Coronary artery (tissue), 2 donors: ENCODE data around the gene ANAPC16.

ENCODE experiments used
- DNase-seq: peaks from one replicate; pipeline ENCODE4 v3.0.0-alpha.2; 2017; ENCODE audit warnings: low spot score
- H3K27ac ChIP-seq, 2 donors: fragments of 200-600 bp; sonication (generic); one replicate each; pipeline ENCODE4 v1.5.1; 2016 to 2019
- H3K4me3 ChIP-seq: fragments of 200-600 bp; sonication (generic); 2 replicates; pipeline ENCODE4 v1.5.1; 2016; ENCODE audit warnings: mild to moderate bottlenecking, moderate library complexity
- TF ChIP-seq, protein P1 (sequence below): fragments of 200-600 bp; sonication (generic); IDR thresholded peaks from one replicate; pipeline ENCODE4 v1.5.1; 2019; ENCODE audit warnings: antibody characterized with exemption

ANAPC16 gene

DNA sequence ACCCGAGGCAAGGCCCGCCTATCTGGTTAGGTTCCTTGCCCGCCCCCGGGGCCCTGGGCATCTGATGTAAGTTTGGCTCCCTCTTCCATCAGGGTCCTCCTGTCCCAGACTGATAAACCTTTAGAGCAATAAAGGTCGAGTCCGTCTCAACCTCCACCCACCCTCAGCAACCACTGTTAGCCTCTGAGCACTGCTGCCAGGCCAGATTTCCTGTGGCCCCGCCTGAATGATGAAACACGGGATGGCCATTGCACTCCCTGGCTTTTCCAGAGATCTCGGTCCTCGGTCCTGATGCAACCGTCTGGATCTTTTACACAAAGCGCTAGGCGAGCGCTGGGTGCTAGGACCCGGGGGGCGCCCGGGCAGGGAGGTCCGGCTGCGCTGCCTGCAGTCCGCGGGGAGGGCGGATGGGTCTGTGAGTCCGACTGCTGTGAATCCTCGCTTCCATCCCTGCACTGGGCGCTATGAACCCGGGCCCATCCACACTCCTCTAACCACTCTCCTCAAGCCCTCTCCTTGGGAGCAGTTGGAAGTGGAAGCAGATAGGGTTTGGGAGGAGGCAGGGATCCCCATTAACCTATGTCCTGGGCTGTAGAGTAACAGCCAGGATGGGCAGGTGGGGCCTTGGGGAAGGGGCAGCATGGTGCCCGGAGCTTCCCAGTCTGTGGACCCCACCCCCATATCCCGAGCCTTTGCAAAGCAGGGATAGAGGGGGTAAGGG is 57.0 kb downstream of the ANAPC16 start:
- TF ChIP-seq, protein P1, sequence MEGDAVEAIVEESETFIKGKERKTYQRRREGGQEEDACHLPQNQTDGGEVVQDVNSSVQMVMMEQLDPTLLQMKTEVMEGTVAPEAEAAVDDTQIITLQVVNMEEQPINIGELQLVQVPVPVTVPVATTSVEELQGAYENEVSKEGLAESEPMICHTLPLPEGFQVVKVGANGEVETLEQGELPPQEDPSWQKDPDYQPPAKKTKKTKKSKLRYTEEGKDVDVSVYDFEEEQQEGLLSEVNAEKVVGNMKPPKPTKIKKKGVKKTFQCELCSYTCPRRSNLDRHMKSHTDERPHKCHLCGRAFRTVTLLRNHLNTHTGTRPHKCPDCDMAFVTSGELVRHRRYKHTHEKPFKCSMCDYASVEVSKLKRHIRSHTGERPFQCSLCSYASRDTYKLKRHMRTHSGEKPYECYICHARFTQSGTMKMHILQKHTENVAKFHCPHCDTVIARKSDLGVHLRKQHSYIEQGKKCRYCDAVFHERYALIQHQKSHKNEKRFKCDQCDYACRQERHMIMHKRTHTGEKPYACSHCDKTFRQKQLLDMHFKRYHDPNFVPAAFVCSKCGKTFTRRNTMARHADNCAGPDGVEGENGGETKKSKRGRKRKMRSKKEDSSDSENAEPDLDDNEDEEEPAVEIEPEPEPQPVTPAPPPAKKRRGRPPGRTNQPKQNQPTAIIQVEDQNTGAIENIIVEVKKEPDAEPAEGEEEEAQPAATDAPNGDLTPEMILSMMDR, result no peak
- Histone ChIP-seq H3K27ac (peak overlapping the region; percentile 90 to 100), H3K4me3 (peak overlapping the region; percentile 74)
- DNase-seq, result peak; percentile 96

DNA sequence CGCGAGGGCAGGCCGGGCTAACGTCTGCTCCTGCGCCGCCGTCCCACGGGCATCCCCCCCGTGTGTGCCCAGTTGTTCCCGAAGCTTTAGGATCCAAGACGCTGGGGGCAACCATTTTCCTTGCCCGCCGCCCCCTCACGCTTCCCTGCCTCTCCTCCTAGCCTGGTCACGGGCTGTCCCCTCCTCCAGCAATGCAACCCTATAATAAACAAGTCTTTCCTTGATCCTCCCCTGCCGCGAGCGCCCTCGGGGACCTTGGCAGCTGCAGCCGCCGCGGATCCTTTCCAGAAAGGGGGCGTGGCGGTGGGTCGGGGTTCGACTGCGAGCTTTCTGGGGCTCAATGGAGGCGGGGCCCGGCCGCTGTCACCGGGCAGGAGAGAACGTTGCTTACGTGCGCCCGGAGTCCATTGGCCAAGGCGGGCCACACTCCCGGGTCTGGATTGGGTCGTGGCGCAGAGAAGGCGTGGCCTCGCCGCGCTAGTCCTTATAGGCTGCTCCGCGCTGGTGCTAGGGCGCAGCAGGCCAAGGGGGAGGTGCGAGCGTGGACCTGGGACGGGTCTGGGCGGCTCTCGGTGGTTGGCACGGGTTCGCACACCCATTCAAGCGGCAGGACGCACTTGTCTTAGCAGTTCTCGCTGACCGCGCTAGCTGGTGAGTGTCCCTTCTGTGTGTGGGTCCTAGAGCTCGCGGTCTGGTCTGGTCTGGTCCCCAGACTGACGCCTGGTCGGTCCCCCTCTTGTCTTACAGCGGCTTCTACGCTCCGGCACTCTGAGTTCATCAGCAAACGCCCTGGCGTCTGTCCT is 57.8 kb downstream of the ANAPC16 start, which contains the start of gene DDIT4:
DDIT4 (plus strand) TSS at position 515 of the 803 bp plus-strand sequence. CDS start 293 bp downstream, outside the sequence.
- TF ChIP-seq, protein P1, result no peak
- Histone ChIP-seq H3K27ac (peak within 1 kb of the TSS; percentile 90 to 100), H3K4me3 (peak within 1 kb of the TSS; percentile 74)
- peak; percentile 100 for DNase-seq

DNA sequence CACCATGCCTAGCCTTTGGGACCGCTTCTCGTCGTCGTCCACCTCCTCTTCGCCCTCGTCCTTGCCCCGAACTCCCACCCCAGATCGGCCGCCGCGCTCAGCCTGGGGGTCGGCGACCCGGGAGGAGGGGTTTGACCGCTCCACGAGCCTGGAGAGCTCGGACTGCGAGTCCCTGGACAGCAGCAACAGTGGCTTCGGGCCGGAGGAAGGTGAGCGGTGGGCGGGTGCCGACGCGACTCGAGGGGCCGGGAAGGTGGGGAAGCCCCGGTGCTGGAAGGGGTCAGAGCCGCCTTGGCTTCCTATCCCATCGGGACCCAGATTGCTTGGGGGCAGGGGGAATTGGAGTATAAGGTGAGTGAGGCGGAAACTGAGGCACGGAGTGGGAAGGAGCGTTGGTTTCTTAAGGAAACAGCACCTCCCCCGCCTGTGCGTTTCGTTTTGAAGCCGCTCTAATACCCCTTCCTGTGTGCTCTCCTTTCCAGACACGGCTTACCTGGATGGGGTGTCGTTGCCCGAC is 58.5 kb downstream of the ANAPC16 start:
- H3K27ac ChIP-seq, result peak overlapping the region; percentile 90 to 100
- DNase-seq, result no peak
- TF ChIP-seq, protein P1, result no peak
- peak overlapping the region; percentile 74 for H3K4me3 ChIP-seq

DNA sequence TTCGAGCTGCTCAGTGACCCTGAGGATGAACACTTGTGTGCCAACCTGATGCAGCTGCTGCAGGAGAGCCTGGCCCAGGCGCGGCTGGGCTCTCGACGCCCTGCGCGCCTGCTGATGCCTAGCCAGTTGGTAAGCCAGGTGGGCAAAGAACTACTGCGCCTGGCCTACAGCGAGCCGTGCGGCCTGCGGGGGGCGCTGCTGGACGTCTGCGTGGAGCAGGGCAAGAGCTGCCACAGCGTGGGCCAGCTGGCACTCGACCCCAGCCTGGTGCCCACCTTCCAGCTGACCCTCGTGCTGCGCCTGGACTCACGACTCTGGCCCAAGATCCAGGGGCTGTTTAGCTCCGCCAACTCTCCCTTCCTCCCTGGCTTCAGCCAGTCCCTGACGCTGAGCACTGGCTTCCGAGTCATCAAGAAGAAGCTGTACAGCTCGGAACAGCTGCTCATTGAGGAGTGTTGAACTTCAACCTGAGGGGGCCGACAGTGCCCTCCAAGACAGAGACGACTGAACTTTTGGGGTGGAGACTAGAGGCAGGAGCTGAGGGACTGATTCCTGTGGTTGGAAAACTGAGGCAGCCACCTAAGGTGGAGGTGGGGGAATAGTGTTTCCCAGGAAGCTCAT is 59.0 kb downstream of the ANAPC16 start:
- peak; percentile 85 for DNase-seq

DNA sequence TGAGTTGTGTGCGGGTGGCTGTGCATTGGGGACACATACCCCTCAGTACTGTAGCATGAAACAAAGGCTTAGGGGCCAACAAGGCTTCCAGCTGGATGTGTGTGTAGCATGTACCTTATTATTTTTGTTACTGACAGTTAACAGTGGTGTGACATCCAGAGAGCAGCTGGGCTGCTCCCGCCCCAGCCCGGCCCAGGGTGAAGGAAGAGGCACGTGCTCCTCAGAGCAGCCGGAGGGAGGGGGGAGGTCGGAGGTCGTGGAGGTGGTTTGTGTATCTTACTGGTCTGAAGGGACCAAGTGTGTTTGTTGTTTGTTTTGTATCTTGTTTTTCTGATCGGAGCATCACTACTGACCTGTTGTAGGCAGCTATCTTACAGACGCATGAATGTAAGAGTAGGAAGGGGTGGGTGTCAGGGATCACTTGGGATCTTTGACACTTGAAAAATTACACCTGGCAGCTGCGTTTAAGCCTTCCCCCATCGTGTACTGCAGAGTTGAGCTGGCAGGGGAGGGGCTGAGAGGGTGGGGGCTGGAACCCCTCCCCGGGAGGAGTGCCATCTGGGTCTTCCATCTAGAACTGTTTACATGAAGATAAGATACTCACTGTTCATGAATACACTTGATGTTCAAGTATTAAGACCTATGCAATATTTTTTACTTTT is 59.7 kb downstream of the ANAPC16 start:
- no peak for DNase-seq
- Histone ChIP-seq H3K4me3 (peak overlapping the region; percentile 74), H3K27ac (peak overlapping the region; percentile 90 to 100)

More for the DNA sequence above, 59.0 kb downstream of the ANAPC16 start:
- Histone ChIP-seq H3K4me3 (peak overlapping the region; percentile 74), H3K27ac (peak overlapping the region; percentile 90 to 100)
- TF ChIP-seq, protein P1, result peak; percentile 70

DNA sequence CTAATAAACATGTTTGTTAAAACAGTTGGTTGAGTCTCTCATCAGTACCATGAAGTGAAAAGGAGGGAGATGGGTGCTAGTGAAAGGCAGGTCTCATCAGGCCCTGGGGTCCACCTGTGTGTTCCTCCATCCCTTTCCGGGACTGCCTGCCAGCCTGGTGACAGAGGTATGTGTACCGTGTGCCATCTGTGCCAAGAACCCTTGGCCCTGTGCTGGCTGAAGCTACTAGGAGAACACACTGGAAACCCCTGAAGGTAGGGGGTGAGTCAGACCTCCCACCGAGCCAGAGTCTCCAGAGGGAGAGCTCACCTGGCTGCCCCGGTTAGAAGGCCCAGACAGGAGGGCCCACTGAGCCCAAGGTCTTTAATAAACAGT is 60.2 kb downstream of the ANAPC16 start:
- DNase-seq, result no peak
- H3K4me3 ChIP-seq, result peak overlapping the region; percentile 74
- TF ChIP-seq, protein P1, result no peak
- peak overlapping the region; percentile 90 to 100 for H3K27ac ChIP-seq

More for the DNA sequence above, 59.7 kb downstream of the ANAPC16 start:
- TF ChIP-seq, protein P1, result no peak
